Thyroid gland (tissue), 4 donors: ENCODE results near the gene PRDX3. TPM values are rescaled to one million over a fixed set of nuclear protein-coding genes. Genes with fewer than 3 reads are reported as not detected.

Source experiments
- DNase-seq, 2 donors: peaks; one replicate each; pipeline ENCODE4 v3.0.0-alpha.2; 2019
- H3K27ac ChIP-seq, 3 donors: fragments of 200-600 bp; sonication (generic); 1 replicate in 2 of 3; 2 replicates in 1 of 3; pipeline ENCODE4 v1.5.1; 2016 to 2019; ENCODE audit warnings: mild to moderate bottlenecking in 1 of 3, moderate library complexity in 1 of 3
- H3K27me3 ChIP-seq: fragments of 200-600 bp; sonication (generic); one replicate; pipeline ENCODE4 v1.5.1; 2019
- H3K36me3 ChIP-seq, 2 donors: fragments of 200-600 bp; sonication (generic); one replicate each; pipeline ENCODE4 v1.5.1; 2016 to 2019
- H3K4me1 ChIP-seq, 2 donors: fragments of 200-600 bp; sonication (generic); one replicate each; pipeline ENCODE4 v1.5.1; 2017 to 2019
- H3K4me3 ChIP-seq, 3 donors: fragments of 200-600 bp; sonication (generic); replicated peaks in 1 of 3; 1 replicate in 2 of 3; 2 replicates in 1 of 3; pipeline ENCODE4 v1.5.1; 2016; ENCODE audit warnings: mild to moderate bottlenecking in 1 of 3
- H3K9me3 ChIP-seq: fragments of 200-600 bp; sonication (generic); one replicate; pipeline ENCODE4 v1.5.1; 2017
- POLR2A ChIP-seq, 2 donors: fragments of 450-650 bp; IDR thresholded peaks; one replicate each; pipeline ENCODE4 v1.6.1; 2017; ENCODE audit warnings: antibody characterized with exemption in 2 of 2, mild to moderate bottlenecking in 2 of 2, moderate library complexity in 1 of 2
- WGBS, 2 donors: methylation state at CpG; one replicate each; pipeline ENCODE4 v1.1.5; 2017; 5-methylcytosine and 5-hydroxymethylcytosine counted together
- intact Hi-C: fragments of 100-400 bp; cut with DNase I; formaldehyde crosslinking; loops from one replicate; pipeline ENCODE4 v1.15.1; 2023
- small RNA-seq: library from RNA; depleted of rRNA; stranded (forward); fragments of <200 nt; gene quantifications from one replicate; pipeline ENCODE3, GENCODE V24; 2016
- total RNA-seq, 4 donors: library from RNA; depleted of rRNA; stranded (reverse); fragments of >200 nt; gene quantifications; one replicate each; pipeline ENCODE4 v1.2.3, GENCODE V29; 2016
- TF ChIP-seq, protein P1 (sequence below), 6 experiments: fragments of 200-600 bp in 3 of 6; fragments of 450-650 bp in 3 of 6; sonication (generic) in 3 of 6; IDR thresholded peaks; one replicate each; pipeline ENCODE4 v1.5.1; 2016 to 2019; ENCODE audit warnings: antibody characterized with exemption in 6 of 6, mild to moderate bottlenecking in 2 of 6, inconsistent platforms in 1 of 6, moderate library complexity in 1 of 6

Gene PRDX3
- total RNA-seq, 4 donors from 2014 or later = 137 to 299 (median 243) TPM

DNA sequence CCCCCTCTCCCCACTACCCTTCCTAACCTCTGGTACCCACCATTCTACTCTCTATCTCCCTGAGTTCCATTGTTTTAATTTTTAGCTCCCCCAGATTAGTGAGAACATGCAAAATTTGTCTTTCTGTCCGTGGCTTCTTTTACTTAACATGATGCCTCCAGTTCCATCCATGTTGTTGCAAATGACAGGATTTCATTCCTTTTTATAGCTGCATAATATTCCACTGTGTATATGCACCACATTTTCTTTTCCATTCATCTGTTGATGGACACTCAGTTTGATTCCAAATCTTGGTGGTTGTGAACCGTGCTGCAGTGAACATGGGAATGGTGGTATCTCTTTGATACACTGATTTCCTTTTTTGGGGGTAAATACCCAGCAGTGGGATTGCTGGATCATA lies 52.7 kb downstream of the PRDX3 start:
- TF ChIP-seq, protein P1, sequence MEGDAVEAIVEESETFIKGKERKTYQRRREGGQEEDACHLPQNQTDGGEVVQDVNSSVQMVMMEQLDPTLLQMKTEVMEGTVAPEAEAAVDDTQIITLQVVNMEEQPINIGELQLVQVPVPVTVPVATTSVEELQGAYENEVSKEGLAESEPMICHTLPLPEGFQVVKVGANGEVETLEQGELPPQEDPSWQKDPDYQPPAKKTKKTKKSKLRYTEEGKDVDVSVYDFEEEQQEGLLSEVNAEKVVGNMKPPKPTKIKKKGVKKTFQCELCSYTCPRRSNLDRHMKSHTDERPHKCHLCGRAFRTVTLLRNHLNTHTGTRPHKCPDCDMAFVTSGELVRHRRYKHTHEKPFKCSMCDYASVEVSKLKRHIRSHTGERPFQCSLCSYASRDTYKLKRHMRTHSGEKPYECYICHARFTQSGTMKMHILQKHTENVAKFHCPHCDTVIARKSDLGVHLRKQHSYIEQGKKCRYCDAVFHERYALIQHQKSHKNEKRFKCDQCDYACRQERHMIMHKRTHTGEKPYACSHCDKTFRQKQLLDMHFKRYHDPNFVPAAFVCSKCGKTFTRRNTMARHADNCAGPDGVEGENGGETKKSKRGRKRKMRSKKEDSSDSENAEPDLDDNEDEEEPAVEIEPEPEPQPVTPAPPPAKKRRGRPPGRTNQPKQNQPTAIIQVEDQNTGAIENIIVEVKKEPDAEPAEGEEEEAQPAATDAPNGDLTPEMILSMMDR (IDR thresholded peaks at IDR 0.05) = no peak
- TF ChIP-seq POLR2A (IDR thresholded peaks at IDR 0.05) = no peak
- no peak overlapping the region for H3K4me3 ChIP-seq
- H3K9me3 ChIP-seq = no peaks in the 10 kb centered on the region
- H3K27ac ChIP-seq = no peak overlapping the region
- H3K27me3 ChIP-seq = no peaks in the 10 kb centered on the region
- 93 to 100% methylated on average over 2 of the region's 2 CpGs for WGBS, 2 donors
- intact Hi-C loops = no loop called here
- peaks cover 22 to 25% of the 10 kb centered on the region in 2 donors for H3K36me3 ChIP-seq
- DNase-seq = no peak
- no peaks in the 10 kb centered on the region for H3K4me1 ChIP-seq

DNA sequence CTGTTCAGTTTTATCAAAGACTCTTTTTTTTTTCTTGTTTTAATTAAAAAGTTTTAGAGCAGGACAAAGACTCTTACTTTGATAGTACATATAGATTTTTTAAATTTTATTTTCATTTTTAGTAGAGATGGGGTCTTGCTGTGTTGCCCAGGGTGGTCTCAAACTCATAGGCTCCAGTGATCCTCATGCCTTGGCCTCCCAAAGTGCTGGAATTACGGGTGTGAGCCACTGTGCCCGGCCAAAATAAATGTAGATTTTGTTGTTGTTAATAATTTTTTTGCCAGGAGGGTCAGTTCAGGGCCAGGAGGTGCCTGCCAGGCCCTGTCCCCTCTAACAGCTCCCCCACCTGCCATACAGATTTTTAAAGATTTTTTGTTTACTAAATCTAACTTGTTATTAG lies 57.7 kb downstream of the PRDX3 start:
- Histone ChIP-seq H3K4me3 (no peak overlapping the region), H3K9me3 (no peaks in the 10 kb centered on the region), H3K4me1 (no peaks in the 10 kb centered on the region), H3K27ac (no peak overlapping the region), H3K36me3 (peaks cover 31 to 37% of the 10 kb centered on the region in 2 donors), H3K27me3 (no peaks in the 10 kb centered on the region)
- TF ChIP-seq POLR2A (IDR thresholded peaks at IDR 0.05) = no peak
- TF ChIP-seq, protein P1 (IDR thresholded peaks at IDR 0.05) = no peak
- 90 to 96% methylated on average over 2 of the region's 2 CpGs for WGBS, 2 donors
- no peak for DNase-seq
- intact Hi-C loops = no loop called here

DNA sequence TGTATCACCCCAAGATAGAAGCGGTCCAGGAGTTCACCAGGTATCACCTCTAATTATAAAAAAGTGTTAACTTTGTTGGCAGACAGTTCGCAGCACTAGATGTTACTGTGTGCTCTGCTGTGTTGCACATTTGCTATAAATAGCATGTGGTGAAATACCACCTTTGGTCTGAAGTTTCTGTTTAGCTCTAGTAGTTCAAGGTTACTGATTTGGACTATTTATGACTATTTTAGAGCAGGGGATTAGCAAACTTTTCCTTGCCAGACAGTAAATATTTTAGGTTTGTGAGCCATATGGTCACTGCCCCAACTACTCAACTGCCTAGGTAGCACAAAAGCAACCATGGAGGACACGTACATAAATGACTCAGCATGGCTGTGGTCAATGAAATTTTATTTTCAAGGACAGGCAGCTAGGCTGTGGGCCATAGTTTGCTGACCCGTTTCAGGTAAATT lies 58.2 kb downstream of the PRDX3 start:
- Histone ChIP-seq H3K4me3 (no peak overlapping the region), H3K9me3 (no peaks in the 10 kb centered on the region), H3K27ac (no peak overlapping the region), H3K36me3 (peaks cover 31 to 33% of the 10 kb centered on the region in 2 donors), H3K27me3 (no peaks in the 10 kb centered on the region), H3K4me1 (no peaks in the 10 kb centered on the region)
- intact Hi-C loops = no loop called here
- TF ChIP-seq, protein P1 (IDR thresholded peaks at IDR 0.05) = no peak
- TF ChIP-seq POLR2A (IDR thresholded peaks at IDR 0.05) = no peak
- DNase-seq = no peak
- WGBS, 2 donors = 83 to 92% methylated on average over 4 of the region's 4 CpGs

DNA sequence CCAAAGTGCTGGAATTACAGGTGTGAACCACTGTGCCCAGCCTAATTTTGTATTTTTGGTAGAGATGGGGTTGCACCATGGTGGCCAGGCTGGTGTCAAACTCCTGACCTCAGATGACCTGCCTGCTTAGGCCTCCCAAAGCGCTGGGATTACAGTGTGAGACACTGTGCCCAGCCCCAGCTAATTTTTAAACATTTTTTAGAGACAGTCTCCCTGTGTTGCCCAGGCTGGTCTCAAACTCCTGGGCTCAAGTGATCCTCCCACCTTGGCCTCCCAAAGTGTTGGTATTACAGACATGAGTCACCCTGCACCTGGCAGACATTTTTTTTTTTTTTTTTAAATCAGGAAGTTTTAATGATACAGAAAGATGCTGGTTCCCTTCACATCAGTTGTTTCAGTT lies 59.2 kb downstream of the PRDX3 start:
- no peaks in the 10 kb centered on the region for H3K27me3 ChIP-seq
- no peak for DNase-seq
- TF ChIP-seq, protein P1 (IDR thresholded peaks at IDR 0.05) = no peak
- TF ChIP-seq POLR2A (IDR thresholded peaks at IDR 0.05) = no peak
- H3K36me3 ChIP-seq = peaks cover 27 to 35% of the 10 kb centered on the region in 2 donors
- intact Hi-C loops = no loop called here
- no peaks in the 10 kb centered on the region for H3K4me1 ChIP-seq
- no peak overlapping the region for H3K4me3 ChIP-seq
- no peak overlapping the region for H3K27ac ChIP-seq
- H3K9me3 ChIP-seq = no peaks in the 10 kb centered on the region
- 71 to 100% methylated on average over 1 of the region's 1 CpG for WGBS, 2 donors

DNA sequence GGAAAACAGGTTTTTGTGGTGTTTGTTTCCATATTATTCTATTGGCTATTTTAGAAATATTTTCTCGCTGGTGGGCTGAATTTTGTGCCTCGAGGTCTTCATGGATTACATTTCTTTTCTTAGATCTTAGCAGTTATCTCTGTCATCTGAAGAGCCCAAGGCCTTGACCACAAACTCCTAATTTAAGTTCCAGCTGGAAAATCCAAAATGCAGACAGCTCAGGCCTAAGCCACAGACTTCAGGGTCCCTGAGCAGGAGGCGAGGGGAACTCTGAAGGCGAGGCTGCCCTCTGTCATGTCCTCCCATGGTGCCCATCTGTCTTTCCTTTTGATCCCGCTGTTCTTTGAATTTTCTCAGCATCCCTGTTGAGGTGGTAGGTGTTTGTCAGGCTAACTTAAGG lies 60.4 kb downstream of the PRDX3 start:
- intact Hi-C loops = no loop called here
- H3K4me3 ChIP-seq = no peak overlapping the region
- 94 to 95% methylated on average over 5 of the region's 5 CpGs for WGBS, 2 donors
- peaks cover 25 to 45% of the 10 kb centered on the region in 2 donors for H3K36me3 ChIP-seq
- no peaks in the 10 kb centered on the region for H3K9me3 ChIP-seq
- TF ChIP-seq POLR2A (IDR thresholded peaks at IDR 0.05) = no peak
- TF ChIP-seq, protein P1 (IDR thresholded peaks at IDR 0.05) = no peak
- H3K27ac ChIP-seq = no peak overlapping the region
- H3K27me3 ChIP-seq = no peaks in the 10 kb centered on the region
- DNase-seq = no peak
- no peaks in the 10 kb centered on the region for H3K4me1 ChIP-seq

Small RNA genes within 50 kb of the gene (small RNA-seq; reads per million reads assigned to genes)
- not detected for gene RN7SL749P

Other genes with a start within 250 kb of the PRDX3 start
- 10 to 100 TPM; 16.5 to 25.0 (median 20.4) TPM for gene NANOS1, start 149.1 kb downstream of the PRDX3 start, total RNA-seq
- gene EIF3A, start 98.0 kb downstream of the PRDX3 start, total RNA-seq = 100 to 1,000 TPM in 2 of 4 donors, 10 to 100 TPM in 2; 85.6 to 113 (median 102) TPM
- 10 to 100 TPM; 46.4 to 55.3 (median 53.1) TPM for gene DENND10, start 74.7 kb downstream of the PRDX3 start, total RNA-seq
- gene SFXN4, start 13.1 kb downstream of the PRDX3 start, total RNA-seq = 10 to 100 TPM; 17.8 to 88.3 (median 36.3) TPM
- 10 to 100 TPM in 3 of 4 donors, 1 to 10 TPM in 1; 9.2 to 27.3 (median 15.0) TPM for gene GRK5, start 28.8 kb upstream of the PRDX3 start, total RNA-seq